ENCODE data around the gene SMC1A. TPM values are rescaled to one million over a fixed set of nuclear protein-coding genes. Genes with fewer than 3 reads are reported as not detected.
"Not testable (repeated sequence)": the region's sequence is repeated elsewhere in the genome, so short reads cannot be mapped to it uniquely, and the experiment has no call there.

SMC1A gene
- 27.6 TPM for total RNA-seq

GRCh38 chrX:53422086-53422860, at the start of gene SMC1A:
SMC1A (minus strand) TSS chrX:53422654; CDS start chrX:53422600, 54 bp downstream.
- Histone ChIP-seq H3K4me3 (ENCODE audit: low read length) (peak within 1 kb of the TSS; percentile 76), H3K27me3 (ENCODE audit: insufficient read depth, low read length) (no peaks in the 10 kb centered on the region), H3K9me3 (ENCODE audit: low read depth, low read length) (no peaks in the 10 kb centered on the region), H3K4me1 (ENCODE audit: insufficient read depth, low read length) (peaks cover 24% of the 10 kb centered on the region)

DNA sequence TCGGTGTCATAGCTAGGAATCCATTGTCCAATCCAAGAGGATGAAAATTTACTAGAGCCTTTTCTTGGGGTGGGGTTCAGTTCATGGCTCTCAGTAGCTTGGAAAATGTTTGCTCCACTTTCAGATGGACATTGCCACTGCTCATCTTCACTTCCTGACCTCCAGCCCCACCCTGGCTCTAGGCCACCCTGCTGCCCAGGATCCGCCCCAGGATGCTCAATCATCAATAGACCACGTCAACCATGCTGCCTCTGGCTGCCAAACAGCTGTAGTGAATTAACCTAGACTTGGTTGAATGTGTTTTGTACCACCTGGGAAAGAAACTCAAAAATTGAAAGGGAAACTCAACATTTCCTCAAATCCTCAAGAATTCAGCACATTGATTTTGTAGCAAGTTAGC, 48.9 kb upstream of the SMC1A start:
- Histone ChIP-seq H3K4me1 (ENCODE audit: insufficient read depth, low read length) (peaks cover 13% of the 10 kb centered on the region), H3K9me3 (ENCODE audit: low read depth, low read length) (no peaks in the 10 kb centered on the region), H3K4me3 (ENCODE audit: low read length) (no peak overlapping the region), H3K27me3 (ENCODE audit: insufficient read depth, low read length) (no peaks in the 10 kb centered on the region)

DNA sequence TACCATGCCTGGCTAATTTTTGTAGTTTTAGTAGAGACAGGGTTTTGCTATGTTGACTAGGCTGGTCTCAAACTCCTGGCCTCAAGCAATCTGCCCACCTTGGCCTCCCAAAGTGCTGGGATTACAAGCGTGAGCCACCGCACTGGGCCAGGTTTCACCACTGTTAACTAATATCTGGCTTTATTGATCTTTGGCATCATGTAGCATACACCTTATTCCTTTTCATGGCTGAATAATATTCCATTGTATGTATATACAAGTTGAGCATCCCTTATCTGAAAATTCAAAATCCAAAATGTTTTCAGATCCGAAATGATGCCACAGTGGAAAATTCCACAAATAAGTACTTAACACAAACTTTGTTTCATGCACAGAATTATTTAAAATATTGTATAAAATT, 46.2 kb upstream of the SMC1A start:
- H3K9me3 ChIP-seq (ENCODE audit: low read depth, low read length); H3K27me3 ChIP-seq (ENCODE audit: insufficient read depth, low read length); H3K4me3 ChIP-seq (ENCODE audit: low read length); H3K4me1 ChIP-seq (ENCODE audit: insufficient read depth, low read length): not testable (repeated sequence)

GRCh38 chrX:53458082-53458481, 35.6 kb upstream of the SMC1A start:
- Histone ChIP-seq H3K9me3 (ENCODE audit: low read depth, low read length) (no peaks in the 10 kb centered on the region), H3K27me3 (ENCODE audit: insufficient read depth, low read length) (no peaks in the 10 kb centered on the region), H3K4me3 (ENCODE audit: low read length) (no peak overlapping the region), H3K4me1 (ENCODE audit: insufficient read depth, low read length) (no peaks in the 10 kb centered on the region)

DNA sequence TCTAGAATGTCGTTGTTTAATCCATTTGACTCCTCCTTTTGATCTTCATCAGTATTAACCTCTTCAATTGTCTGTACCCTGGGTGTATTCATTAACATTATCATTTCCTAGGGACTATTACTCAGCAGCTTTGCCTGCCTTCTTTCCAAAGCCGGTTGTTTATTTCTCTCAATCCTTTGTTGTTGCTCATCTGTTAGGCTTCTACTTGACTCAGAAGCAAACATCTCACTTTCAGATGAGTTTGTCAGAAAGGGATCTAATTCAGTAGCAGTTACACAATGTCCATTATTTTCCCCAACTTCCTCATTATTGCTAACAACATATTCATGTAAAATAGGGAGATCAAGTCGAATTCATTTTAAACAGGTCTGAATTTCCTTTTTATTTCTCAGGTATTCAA, 33.8 kb upstream of the SMC1A start:
- no peaks in the 10 kb centered on the region for H3K4me1 ChIP-seq (ENCODE audit: insufficient read depth, low read length)
- no peaks in the 10 kb centered on the region for H3K9me3 ChIP-seq (ENCODE audit: low read depth, low read length)
- H3K4me3 ChIP-seq (ENCODE audit: low read length): no peak overlapping the region
- H3K27me3 ChIP-seq (ENCODE audit: insufficient read depth, low read length): no peaks in the 10 kb centered on the region

DNA sequence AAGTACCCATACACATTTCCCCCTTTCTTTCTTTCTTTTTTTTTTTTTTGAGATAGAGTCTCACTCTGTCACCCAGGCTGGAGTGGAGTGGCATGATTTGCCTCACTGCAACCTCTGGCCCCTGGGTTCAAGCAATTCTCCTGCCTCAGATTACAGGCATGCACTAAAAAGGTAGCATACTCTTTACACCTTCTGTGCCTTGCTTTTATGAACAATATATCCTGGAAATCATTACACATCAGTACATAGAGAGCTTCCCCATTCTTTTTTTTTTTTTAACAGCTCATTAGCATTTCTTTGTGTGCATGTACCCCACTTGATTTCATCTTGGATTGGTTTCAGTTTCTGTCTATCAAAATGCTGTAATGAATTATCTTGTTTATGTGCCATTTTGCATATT, 30.4 kb upstream of the SMC1A start:
- Histone ChIP-seq H3K9me3 (ENCODE audit: low read depth, low read length) (no peaks in the 10 kb centered on the region), H3K4me1 (ENCODE audit: insufficient read depth, low read length) (no peaks in the 10 kb centered on the region), H3K4me3 (ENCODE audit: low read length) (no peak overlapping the region), H3K27me3 (ENCODE audit: insufficient read depth, low read length) (no peaks in the 10 kb centered on the region)

DNA sequence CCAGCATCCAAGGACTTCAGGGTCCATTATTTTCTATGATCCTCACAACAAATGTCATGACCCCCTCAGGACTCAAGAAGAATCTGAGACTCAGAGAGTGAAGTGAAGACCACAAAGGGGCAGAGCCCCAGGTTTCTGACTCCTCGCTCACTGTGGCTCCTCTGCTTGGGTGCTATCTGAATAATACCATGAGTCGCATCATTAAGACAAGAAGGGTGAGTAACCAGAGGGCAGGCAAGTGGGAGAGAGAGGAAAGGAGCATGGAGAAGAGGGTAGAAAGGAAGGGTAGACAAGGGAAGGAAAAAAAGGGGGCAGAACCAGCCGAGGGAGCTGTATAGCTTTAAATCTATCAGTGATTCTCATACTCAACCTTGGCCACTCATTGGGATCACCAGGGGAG, 27.2 kb upstream of the SMC1A start:
- Histone ChIP-seq H3K9me3 (ENCODE audit: low read depth, low read length) (no peaks in the 10 kb centered on the region), H3K27me3 (ENCODE audit: insufficient read depth, low read length) (no peaks in the 10 kb centered on the region), H3K4me1 (ENCODE audit: insufficient read depth, low read length) (no peaks in the 10 kb centered on the region)

DNA sequence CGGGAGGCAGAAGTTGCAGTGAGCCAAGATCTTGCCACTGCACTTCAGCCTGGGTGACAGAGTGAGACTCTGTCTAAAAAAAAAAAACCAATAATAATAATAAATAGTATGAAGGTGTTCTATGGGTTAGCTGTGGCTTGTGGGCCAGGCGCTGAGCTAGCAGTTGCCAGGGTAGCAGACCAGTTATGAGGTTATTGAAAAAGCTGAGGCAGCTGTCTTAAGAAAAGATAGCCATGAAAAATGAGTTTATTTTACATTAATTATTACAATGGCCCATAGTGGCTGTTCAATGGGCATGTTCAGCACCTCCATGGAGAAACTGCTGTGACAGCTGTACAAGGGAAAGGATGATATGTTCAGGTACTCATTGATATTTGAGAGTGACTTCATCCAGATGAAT, 25.0 kb upstream of the SMC1A start:
- Histone ChIP-seq H3K4me3 (ENCODE audit: low read length) (no peak overlapping the region), H3K27me3 (ENCODE audit: insufficient read depth, low read length) (no peaks in the 10 kb centered on the region), H3K9me3 (ENCODE audit: low read depth, low read length) (no peaks in the 10 kb centered on the region), H3K4me1 (ENCODE audit: insufficient read depth, low read length) (peaks cover under 1% of the 10 kb centered on the region)

More for the DNA sequence above, 27.2 kb upstream of the SMC1A start:
- no peak overlapping the region for H3K4me3 ChIP-seq (ENCODE audit: low read length)

DNA sequence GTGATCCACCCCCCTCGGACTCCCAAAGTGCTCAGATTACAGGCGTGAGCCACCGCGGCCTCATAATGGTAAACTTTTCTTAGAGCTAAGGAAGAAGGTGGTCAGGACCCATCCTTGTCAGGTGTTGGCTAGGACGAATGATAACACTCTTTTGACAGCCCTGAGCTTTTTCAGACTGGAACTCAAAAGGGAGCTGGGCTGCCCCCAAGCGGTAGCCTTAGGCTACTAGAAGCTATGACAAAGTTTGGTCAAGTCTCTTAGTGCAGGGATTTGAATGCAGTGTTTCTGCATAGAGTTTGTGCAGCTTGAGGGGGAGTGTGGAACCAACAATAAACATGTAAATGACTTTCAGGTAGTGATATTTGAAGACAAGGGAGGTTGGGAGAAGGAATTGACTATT, 23.5 kb upstream of the SMC1A start:
- H3K9me3 ChIP-seq (ENCODE audit: low read depth, low read length): no peaks in the 10 kb centered on the region
- H3K4me1 ChIP-seq (ENCODE audit: insufficient read depth, low read length): peaks cover 11% of the 10 kb centered on the region
- no peaks in the 10 kb centered on the region for H3K27me3 ChIP-seq (ENCODE audit: insufficient read depth, low read length)
- H3K4me3 ChIP-seq (ENCODE audit: low read length): no peak overlapping the region

- no peaks in the 10 kb centered on the region for H3K27me3 ChIP-seq (ENCODE audit: insufficient read depth, low read length)
- H3K4me3 ChIP-seq (ENCODE audit: low read length): no peak overlapping the region
- peaks cover 21% of the 10 kb centered on the region for H3K4me1 ChIP-seq (ENCODE audit: insufficient read depth, low read length)
- H3K9me3 ChIP-seq (ENCODE audit: low read depth, low read length): no peaks in the 10 kb centered on the region
Observed at GRCh38 chrX:53442322-53442631, 19.8 kb upstream of the SMC1A start.

- peak overlapping the region; percentile 39 for H3K4me3 ChIP-seq (ENCODE audit: low read length)
- no peaks in the 10 kb centered on the region for H3K9me3 ChIP-seq (ENCODE audit: low read depth, low read length)
- peaks cover 21% of the 10 kb centered on the region for H3K4me1 ChIP-seq (ENCODE audit: insufficient read depth, low read length)
- no peaks in the 10 kb centered on the region for H3K27me3 ChIP-seq (ENCODE audit: insufficient read depth, low read length)
Observed at GRCh38 chrX:53441531-53442321, 19.3 kb upstream of the SMC1A start.

GRCh38 chrX:53440621-53441517, 18.4 kb upstream of the SMC1A start:
- peak overlapping the region; percentile 39 for H3K4me3 ChIP-seq (ENCODE audit: low read length)
- no peaks in the 10 kb centered on the region for H3K27me3 ChIP-seq (ENCODE audit: insufficient read depth, low read length)

GRCh38 chrX:53440101-53440500, 17.6 kb upstream of the SMC1A start:
- peak overlapping the region; percentile 24 for H3K4me3 ChIP-seq (ENCODE audit: low read length)

More at GRCh38 chrX:53440621-53441517, 18.4 kb upstream of the SMC1A start:
- Histone ChIP-seq H3K4me1 (ENCODE audit: insufficient read depth, low read length) (peaks cover 26% of the 10 kb centered on the region), H3K9me3 (ENCODE audit: low read depth, low read length) (no peaks in the 10 kb centered on the region)

DNA sequence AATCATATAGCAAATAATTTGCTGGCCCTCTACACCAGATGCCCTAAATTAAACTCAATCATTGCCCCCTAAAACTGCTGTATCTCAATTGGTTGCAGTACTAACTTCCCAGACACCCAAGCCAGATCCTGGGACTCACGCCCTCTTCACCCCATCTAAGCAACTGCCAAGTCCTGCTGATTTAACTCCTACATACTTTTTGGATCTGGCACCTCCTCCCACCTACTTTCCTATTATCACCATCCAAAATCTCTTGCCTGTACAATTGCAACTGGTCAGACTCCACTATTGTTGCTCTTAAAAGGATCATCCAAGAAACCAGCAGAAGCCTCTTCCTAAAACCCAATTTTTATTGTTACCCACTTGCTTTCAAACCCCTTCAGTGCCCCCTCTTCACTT, 16.4 kb upstream of the SMC1A start:
- H3K4me3 ChIP-seq (ENCODE audit: low read length): no peak overlapping the region
- no peaks in the 10 kb centered on the region for H3K9me3 ChIP-seq (ENCODE audit: low read depth, low read length)
- peaks cover 39% of the 10 kb centered on the region for H3K4me1 ChIP-seq (ENCODE audit: insufficient read depth, low read length)
- H3K27me3 ChIP-seq (ENCODE audit: insufficient read depth, low read length): no peaks in the 10 kb centered on the region

More at GRCh38 chrX:53440101-53440500, 17.6 kb upstream of the SMC1A start:
- no peaks in the 10 kb centered on the region for H3K27me3 ChIP-seq (ENCODE audit: insufficient read depth, low read length)
- H3K4me1 ChIP-seq (ENCODE audit: insufficient read depth, low read length): peaks cover 31% of the 10 kb centered on the region
- no peaks in the 10 kb centered on the region for H3K9me3 ChIP-seq (ENCODE audit: low read depth, low read length)

Measured in mononuclear cell (primary cell).